ENCODE measurements around the gene HTR7.

Gene HTR7

GRCh38 chr10:90790422-90790821, 67.4 kb downstream of the HTR7 start:
- DNase-seq (ENCODE audit: low read depth), result no peak
- H3K4me3 ChIP-seq (ENCODE audit: low read depth, low read length), result no peak overlapping the region
- no peak for TF ChIP-seq CTCF (IDR thresholded peaks at IDR 0.05; ENCODE audit: low read depth, low read length, missing control alignments)

- no peak for TF ChIP-seq CTCF (IDR thresholded peaks at IDR 0.05; ENCODE audit: low read depth, low read length, missing control alignments)
- no peak for DNase-seq (ENCODE audit: low read depth)
- H3K4me3 ChIP-seq (ENCODE audit: low read depth, low read length), result no peak overlapping the region
Measured at GRCh38 chr10:90788968-90789367, 68.9 kb downstream of the HTR7 start.

GRCh38 chr10:90788199-90788491, 69.7 kb downstream of the HTR7 start:
- no peak for DNase-seq (ENCODE audit: low read depth)
- TF ChIP-seq CTCF (IDR thresholded peaks at IDR 0.05; ENCODE audit: low read depth, low read length, missing control alignments), result no peak
- H3K4me3 ChIP-seq (ENCODE audit: low read depth, low read length), result no peak overlapping the region

GRCh38 chr10:90787393-90788198, 70.2 kb downstream of the HTR7 start:
- DNase-seq (ENCODE audit: low read depth), result no peak
- H3K4me3 ChIP-seq (ENCODE audit: low read depth, low read length), result no peak overlapping the region
- TF ChIP-seq CTCF (IDR thresholded peaks at IDR 0.05; ENCODE audit: low read depth, low read length, missing control alignments), result peak; percentile 73

- no peak for TF ChIP-seq CTCF (IDR thresholded peaks at IDR 0.05; ENCODE audit: low read depth, low read length, missing control alignments)
- no peak overlapping the region for H3K4me3 ChIP-seq (ENCODE audit: low read depth, low read length)
- DNase-seq (ENCODE audit: low read depth), result no peak
Measured at GRCh38 chr10:90785782-90786181, 72.1 kb downstream of the HTR7 start.

- no peak overlapping the region for H3K4me3 ChIP-seq (ENCODE audit: low read depth, low read length)
- TF ChIP-seq CTCF (IDR thresholded peaks at IDR 0.05; ENCODE audit: low read depth, low read length, missing control alignments), result no peak
- DNase-seq (ENCODE audit: low read depth), result no peak
Measured at GRCh38 chr10:90784771-90785170, 73.1 kb downstream of the HTR7 start.

- no peak for TF ChIP-seq CTCF (IDR thresholded peaks at IDR 0.05; ENCODE audit: low read depth, low read length, missing control alignments)
- DNase-seq (ENCODE audit: low read depth), result no peak
- no peak overlapping the region for H3K4me3 ChIP-seq (ENCODE audit: low read depth, low read length)
Measured at GRCh38 chr10:90780488-90780887, 77.4 kb downstream of the HTR7 start.
